HG03354 (cell line): ENCODE data around the gene ATP6V0D1.
"Not testable (repeated sequence)": the region's sequence is repeated elsewhere in the genome, so short reads cannot be mapped to it uniquely, and the experiment has no call there.

ENCODE experiments used
- ATAC-seq: cut with Tn5 transposase; IDR thresholded peaks from one replicate; pipeline ENCODE4 v1.9.1; 2021; ENCODE audit warnings: mild to moderate bottlenecking; ENCODE audit not compliant: unreplicated experiment, poor library complexity, severe bottlenecking

The ATP6V0D1 gene

DNA sequence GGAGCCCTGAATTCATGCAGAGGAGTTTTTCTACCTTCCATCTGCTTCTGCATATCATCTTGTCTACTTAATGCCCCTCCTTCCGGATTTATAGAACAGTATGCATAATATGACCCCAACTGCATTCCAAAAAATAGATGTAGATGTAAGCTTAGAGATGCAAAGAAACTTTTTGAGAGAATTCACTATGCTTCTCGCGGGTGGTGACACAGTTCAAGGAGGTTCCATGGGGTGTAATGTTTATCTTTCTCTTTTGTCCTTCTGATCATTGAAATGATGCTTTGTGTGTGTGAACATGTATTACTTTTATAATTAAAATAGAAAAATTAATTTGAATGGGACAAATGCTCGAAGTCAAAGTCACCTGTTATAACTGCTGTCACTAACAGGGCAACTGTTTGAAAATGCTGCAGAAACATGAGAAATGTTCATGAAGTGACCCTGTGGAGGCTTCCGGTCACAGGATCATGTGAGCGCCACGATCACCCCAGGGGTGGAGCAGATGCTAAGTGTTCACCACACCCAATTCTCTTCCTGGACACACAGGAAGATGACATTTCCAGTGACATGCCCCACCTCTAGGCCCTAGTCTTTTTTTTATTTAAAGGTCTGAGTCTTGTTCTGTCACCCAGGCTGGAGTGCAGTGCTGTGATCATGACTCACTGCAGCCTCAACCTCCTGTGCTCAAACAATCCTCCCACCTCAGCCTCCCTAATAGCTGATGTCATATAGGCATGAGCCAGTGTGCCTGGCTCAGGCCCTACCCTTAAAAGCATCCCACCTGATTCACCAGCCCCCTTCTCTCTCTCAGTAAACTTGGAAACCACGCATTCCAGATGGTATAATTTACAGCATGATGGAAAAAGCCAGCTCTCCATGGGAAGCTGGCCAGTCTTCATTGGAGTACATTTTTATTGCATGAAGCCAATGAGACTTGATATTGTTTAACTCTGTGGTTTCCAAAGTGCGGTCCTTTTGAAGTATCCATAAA, 23.4 kb upstream of the ATP6V0D1 start:
- ATAC-seq = peak; percentile 57

GRCh38 chr16:67499106-67499505, 18.1 kb upstream of the ATP6V0D1 start:
- ATAC-seq = no peak

GRCh38 chr16:67490335-67491096, 9.6 kb upstream of the ATP6V0D1 start:
- ATAC-seq = no peak

- no peak for ATAC-seq
Measured at GRCh38 chr16:67489401-67490083, 8.6 kb upstream of the ATP6V0D1 start.

DNA sequence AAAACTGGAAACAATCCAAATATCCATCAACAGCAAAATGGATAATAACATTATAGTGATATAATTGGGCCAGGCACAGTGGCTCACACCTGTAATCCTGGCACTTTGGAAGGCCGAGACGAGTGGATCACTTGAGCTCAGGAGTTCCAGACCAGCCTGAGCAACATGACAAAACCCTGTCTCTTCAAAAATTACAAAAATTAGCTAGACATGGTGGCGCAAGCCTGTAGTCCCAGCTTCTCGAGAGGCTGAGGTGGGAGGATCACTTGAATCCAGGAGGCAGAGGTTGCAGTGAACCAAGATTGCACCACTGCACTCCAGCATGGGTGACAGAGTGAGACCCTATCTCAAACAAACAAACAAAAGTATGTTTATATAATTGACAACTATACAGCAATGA, 6.6 kb upstream of the ATP6V0D1 start:
- ATAC-seq = not testable (repeated sequence)

GRCh38 chr16:67486805-67487204, 5.8 kb upstream of the ATP6V0D1 start:
- no peak for ATAC-seq

DNA sequence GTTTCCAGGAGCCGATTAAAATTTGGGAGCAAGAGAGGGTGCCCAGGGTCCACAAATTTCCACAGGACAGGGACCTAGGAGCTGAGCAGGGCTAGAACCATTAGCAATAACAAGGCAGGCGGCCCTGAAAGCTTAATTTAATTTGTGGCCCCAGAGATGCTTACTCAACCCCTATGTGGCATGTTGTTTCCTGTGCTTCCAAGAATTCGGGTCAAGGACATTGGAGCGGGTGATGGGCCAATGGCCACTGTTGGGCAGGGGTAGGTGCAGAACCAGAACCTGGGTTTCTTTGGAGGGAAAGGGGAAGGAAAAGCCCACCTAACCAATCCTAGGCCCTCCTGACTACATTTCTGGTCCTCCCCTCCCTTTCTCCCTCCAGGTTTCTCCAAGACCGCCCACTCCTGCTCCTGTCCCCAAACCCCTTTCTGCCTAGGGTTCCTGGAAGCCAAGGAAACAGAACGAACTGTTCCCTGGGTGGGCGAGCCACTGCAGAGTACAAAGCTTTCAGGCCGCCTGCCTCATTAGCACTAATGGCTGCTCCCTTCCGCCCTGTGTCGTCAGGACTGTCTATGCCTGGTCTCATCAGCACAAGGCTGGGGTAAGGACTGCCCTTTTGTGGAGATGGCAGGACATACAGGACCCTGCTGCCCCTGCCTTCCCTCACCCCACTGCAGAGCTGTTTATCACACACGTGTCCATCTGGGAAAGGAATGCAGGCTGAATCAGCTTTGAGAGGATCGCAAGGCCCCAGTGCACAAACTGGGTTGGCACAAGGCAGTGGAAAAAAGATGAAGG, 3.0 kb upstream of the ATP6V0D1 start:
- ATAC-seq = no peak

GRCh38 chr16:67483150-67483549, 2.2 kb upstream of the ATP6V0D1 start, which contains the start of gene AGRP:
Gene AGRP, minus strand, starts transcription at chr16:67483547. Its CDS starts 149 bp downstream, at chr16:67483398.
- ATAC-seq = no peak

- no peak for ATAC-seq
Measured at GRCh38 chr16:67482233-67482924, 1.4 kb upstream of the ATP6V0D1 start.

- peak; percentile 17 for ATAC-seq
Measured at GRCh38 chr16:67481561-67482232, 740 bp upstream of the ATP6V0D1 start.

- ATAC-seq = no peak
Measured at GRCh38 chr16:67477960-67478554, 2.9 kb downstream of the ATP6V0D1 start.

- no peak for ATAC-seq
Measured at GRCh38 chr16:67474551-67475455, 6.2 kb downstream of the ATP6V0D1 start.

DNA sequence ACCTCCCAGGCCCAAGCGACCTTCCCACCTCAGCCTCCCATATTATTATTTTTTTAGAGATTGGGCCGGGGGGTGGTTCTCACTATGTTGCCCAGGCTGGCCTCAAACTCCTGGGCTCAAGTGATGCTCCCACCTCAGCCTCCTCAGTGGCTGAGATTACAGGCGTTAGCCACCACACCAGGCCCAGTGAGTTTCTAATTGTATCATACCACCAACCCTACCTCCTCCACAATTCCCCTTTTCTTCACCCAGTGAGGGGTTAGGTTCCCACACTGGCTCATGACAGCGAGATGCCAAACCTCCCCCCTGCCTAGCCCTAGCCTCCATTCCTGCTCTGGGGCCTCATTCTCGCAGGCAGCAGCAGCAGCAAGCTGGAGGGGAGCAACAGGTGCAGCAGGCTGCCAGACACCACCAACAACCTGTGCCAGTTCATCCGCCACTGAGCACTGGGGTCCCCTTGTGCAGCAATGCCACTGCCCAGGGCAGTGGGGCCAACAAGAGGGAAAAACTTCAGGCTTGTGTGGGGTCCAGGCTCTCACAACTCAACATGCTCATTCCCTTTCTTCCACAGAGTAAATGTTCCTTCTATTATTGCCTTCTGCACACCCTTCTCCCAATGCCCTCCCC, 9.1 kb downstream of the ATP6V0D1 start:
- no peak for ATAC-seq

DNA sequence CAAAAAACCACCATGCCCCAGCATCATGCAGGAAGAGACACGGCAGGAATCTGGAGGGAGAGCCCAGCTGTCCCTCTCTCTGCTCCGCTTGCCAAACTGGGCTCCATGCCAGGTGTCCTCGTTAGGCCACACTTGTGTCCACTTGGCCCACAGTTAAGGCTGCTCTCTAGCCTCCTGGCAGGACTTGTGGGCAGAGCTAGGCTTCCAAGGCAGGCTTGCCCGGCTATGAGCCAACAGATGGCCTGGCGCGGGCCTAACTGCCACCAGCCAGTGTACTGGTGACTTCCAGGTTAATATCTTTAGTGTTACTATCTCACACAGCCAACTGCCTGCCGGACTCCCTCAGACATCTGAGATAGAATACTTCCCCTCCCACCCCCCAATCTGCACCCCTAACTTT, 10.6 kb downstream of the ATP6V0D1 start:
- ATAC-seq = no peak

- ATAC-seq = no peak
Measured at GRCh38 chr16:67468731-67469130, 12.2 kb downstream of the ATP6V0D1 start.

DNA sequence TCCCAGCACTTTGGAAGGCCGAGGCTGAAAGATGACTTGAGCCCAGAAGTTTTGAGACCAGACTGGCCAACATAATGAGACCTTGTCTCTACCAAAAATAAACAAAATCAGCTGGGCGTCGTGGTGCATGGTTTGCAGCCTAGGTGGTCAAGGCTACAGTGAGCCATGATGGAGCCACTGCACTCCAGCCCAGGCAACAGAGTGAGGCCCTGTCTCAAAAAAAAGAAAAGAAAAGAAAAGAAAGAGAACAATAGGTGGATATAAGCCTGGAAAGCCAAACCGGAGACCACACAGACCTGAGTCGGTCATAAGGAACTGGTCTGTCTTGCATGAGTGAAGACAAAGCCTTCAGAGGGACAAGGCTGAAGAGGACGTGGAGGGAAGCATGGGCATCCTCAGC, 14.4 kb downstream of the ATP6V0D1 start:
- no peak for ATAC-seq
